ENCODE data around the gene EXOSC5.
"Not testable (repeated sequence)": the region's sequence is repeated elsewhere in the genome, so short reads cannot be mapped to it uniquely, and the experiment has no call there.

DNA sequence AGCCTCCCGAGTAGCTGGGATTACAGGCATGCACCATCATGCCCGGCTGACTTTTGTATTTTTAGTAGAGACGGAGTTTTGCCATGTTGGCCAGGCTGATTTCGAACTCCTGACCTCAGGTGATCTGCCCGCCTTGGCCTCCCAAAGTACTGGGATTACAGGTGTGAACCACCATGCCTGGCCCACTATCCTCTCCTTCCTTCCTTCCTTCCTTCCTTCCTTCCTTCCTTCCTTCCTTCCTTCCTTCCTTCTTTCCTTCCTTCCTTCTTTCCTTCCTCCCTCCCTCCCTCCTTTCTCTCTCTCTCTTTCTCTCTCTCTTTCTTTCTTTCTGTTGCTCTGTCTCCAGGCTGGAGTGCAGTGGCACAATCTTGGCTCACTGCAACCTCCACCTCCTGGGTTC, 26.0 kb downstream of the EXOSC5 start:
- TF ChIP-seq, protein P1, sequence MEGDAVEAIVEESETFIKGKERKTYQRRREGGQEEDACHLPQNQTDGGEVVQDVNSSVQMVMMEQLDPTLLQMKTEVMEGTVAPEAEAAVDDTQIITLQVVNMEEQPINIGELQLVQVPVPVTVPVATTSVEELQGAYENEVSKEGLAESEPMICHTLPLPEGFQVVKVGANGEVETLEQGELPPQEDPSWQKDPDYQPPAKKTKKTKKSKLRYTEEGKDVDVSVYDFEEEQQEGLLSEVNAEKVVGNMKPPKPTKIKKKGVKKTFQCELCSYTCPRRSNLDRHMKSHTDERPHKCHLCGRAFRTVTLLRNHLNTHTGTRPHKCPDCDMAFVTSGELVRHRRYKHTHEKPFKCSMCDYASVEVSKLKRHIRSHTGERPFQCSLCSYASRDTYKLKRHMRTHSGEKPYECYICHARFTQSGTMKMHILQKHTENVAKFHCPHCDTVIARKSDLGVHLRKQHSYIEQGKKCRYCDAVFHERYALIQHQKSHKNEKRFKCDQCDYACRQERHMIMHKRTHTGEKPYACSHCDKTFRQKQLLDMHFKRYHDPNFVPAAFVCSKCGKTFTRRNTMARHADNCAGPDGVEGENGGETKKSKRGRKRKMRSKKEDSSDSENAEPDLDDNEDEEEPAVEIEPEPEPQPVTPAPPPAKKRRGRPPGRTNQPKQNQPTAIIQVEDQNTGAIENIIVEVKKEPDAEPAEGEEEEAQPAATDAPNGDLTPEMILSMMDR (IDR thresholded peaks at IDR 0.05): not testable (repeated sequence)
- not testable (repeated sequence) for TF ChIP-seq POLR2AphosphoS5 (IDR thresholded peaks at IDR 0.05; ENCODE audit: low read depth, low read length)

Data from Panc1 (cell line).